Fibroblast of mammary gland (primary cell): ENCODE results near the gene ZMYM2.
"Not testable (repeated sequence)": the region's sequence is repeated elsewhere in the genome, so short reads cannot be mapped to it uniquely, and the experiment has no call there.

ENCODE experiments used
- DNase-seq: peaks from one replicate; pipeline ENCODE4 v3.0.0-alpha.2; 2010; ENCODE audit warnings: low read depth
- H3K4me3 ChIP-seq: 2 replicates; pipeline ENCODE4 v1.5.1; 2011; ENCODE audit warnings: low read depth, mild to moderate bottlenecking, low read length, moderate library complexity; ENCODE audit not compliant: control insufficient read depth
- CTCF ChIP-seq: conservative IDR thresholded peaks from 2 replicates; pipeline ENCODE4 v1.5.1; 2011; ENCODE audit warnings: low read depth, low read length, inconsistent platforms; ENCODE audit not compliant: control insufficient read depth, insufficient read depth

Gene ZMYM2

GRCh38 chr13:20024702-20025101 lies 66.2 kb downstream of the ZMYM2 start:
- no peak for TF ChIP-seq CTCF
- H3K4me3 ChIP-seq = no peak overlapping the region
- no peak for DNase-seq

GRCh38 chr13:20028953-20029352 lies 70.4 kb downstream of the ZMYM2 start:
- TF ChIP-seq CTCF = no peak
- DNase-seq = no peak
- no peak overlapping the region for H3K4me3 ChIP-seq

GRCh38 chr13:20033486-20033885 lies 75.0 kb downstream of the ZMYM2 start:
- DNase-seq = no peak
- H3K4me3 ChIP-seq = no peak overlapping the region
- TF ChIP-seq CTCF = no peak

- no peak overlapping the region for H3K4me3 ChIP-seq
- no peak for TF ChIP-seq CTCF
- DNase-seq = peak; percentile 15
Measured at GRCh38 chr13:20035130-20035529, 76.6 kb downstream of the ZMYM2 start.

GRCh38 chr13:20037908-20038307 lies 79.4 kb downstream of the ZMYM2 start:
- TF ChIP-seq CTCF = no peak
- H3K4me3 ChIP-seq = no peak overlapping the region
- no peak for DNase-seq

GRCh38 chr13:20042603-20043002 lies 84.1 kb downstream of the ZMYM2 start:
- H3K4me3 ChIP-seq, DNase-seq: not testable (repeated sequence)

- no peak for DNase-seq
- no peak for TF ChIP-seq CTCF
- no peak overlapping the region for H3K4me3 ChIP-seq
Measured at GRCh38 chr13:20043207-20043925, 84.8 kb downstream of the ZMYM2 start.
